Measurements from ENCODE around the gene PLSCR1. TPM values are rescaled to one million over a fixed set of nuclear protein-coding genes. Genes with fewer than 3 reads are reported as not detected.

Gene PLSCR1, protein sequence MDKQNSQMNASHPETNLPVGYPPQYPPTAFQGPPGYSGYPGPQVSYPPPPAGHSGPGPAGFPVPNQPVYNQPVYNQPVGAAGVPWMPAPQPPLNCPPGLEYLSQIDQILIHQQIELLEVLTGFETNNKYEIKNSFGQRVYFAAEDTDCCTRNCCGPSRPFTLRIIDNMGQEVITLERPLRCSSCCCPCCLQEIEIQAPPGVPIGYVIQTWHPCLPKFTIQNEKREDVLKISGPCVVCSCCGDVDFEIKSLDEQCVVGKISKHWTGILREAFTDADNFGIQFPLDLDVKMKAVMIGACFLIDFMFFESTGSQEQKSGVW
- 213 TPM for total RNA-seq (2013)
- polyA plus RNA-seq (100 to 1,000 TPM; 103 to 221 (median 127) TPM), polyA minus RNA-seq (61.7 and 118 TPM in 2 replicates), total RNA-seq (65.8 to 703 (median 150) reads per million in 11 experiments)

- H2AFZ ChIP-seq (ENCODE audit: insufficient read depth, low read depth, low read length, poor library complexity, severe bottlenecking), result peak within 1 kb of the TSS; percentile 42
- no peaks in the 10 kb centered on the region for H3K9me3 ChIP-seq (replicated peaks in 1 of 2; ENCODE audit: control insufficient read depth in 1 of 2, insufficient read depth in 1 of 2, low read length in 2 of 2)
- TF ChIP-seq, protein P1, sequence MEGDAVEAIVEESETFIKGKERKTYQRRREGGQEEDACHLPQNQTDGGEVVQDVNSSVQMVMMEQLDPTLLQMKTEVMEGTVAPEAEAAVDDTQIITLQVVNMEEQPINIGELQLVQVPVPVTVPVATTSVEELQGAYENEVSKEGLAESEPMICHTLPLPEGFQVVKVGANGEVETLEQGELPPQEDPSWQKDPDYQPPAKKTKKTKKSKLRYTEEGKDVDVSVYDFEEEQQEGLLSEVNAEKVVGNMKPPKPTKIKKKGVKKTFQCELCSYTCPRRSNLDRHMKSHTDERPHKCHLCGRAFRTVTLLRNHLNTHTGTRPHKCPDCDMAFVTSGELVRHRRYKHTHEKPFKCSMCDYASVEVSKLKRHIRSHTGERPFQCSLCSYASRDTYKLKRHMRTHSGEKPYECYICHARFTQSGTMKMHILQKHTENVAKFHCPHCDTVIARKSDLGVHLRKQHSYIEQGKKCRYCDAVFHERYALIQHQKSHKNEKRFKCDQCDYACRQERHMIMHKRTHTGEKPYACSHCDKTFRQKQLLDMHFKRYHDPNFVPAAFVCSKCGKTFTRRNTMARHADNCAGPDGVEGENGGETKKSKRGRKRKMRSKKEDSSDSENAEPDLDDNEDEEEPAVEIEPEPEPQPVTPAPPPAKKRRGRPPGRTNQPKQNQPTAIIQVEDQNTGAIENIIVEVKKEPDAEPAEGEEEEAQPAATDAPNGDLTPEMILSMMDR (IDR thresholded peaks at IDR 0.05), result no peak
- WGBS (ENCODE audit: insufficient coverage), result under 1% methylated on average over 36 of the region's 51 CpGs
- H3K27me3 Mint-ChIP-seq (ENCODE audit: low read depth in 3 of 3), result peaks cover 0 to 2% (median 0%) of the 10 kb centered on the region in 3 donors
- peak; percentile 97 to 98 (median 98) for DNase-seq
- no peaks in the 10 kb centered on the region for H3K27me3 ChIP-seq (ENCODE audit: control insufficient read depth in 2 of 2, insufficient read depth in 2 of 2, low read length in 2 of 2)
- peak within 1 kb of the TSS; percentile 93 for H3K9ac ChIP-seq (ENCODE audit: insufficient read depth, low read length, poor library complexity, severe bottlenecking)
- peaks cover 16% of the 10 kb centered on the region for H4K20me1 ChIP-seq (ENCODE audit: insufficient read depth, low read length)
- H3K4me3 ChIP-seq (replicated peaks in 1 of 3; ENCODE audit: low read depth in 2 of 3, low read length in 3 of 3), result peak within 1 kb of the TSS; percentile 62 to 95 (median 93)
- peaks cover 50% of the 10 kb centered on the region for H3K79me2 ChIP-seq (ENCODE audit: insufficient read depth, low read length)
- H3K4me1 ChIP-seq (ENCODE audit: control insufficient read depth in 1 of 2, insufficient read depth in 2 of 2, low read length in 2 of 2), result peaks cover 46 to 50% of the 10 kb centered on the region in 2 donors
- H3K9me3 Mint-ChIP-seq, result no peaks in the 10 kb centered on the region
- H3K36me3 ChIP-seq (replicated peaks in 1 of 2; ENCODE audit: control insufficient read depth in 1 of 2, insufficient read depth in 2 of 2, low read length in 2 of 2), result peaks cover 0 to 2% of the 10 kb centered on the region in 2 donors
- intact Hi-C loops (cut with micrococcal nuclease), result loop anchor here in 1 of 2 donors (1.0 kb wide), 1 partner anchor 38 kb away; no protein-coding TSS in a partner anchor
- H3K27ac Mint-ChIP-seq, result peak within 1 kb of the TSS; percentile 95 to 99 (median 97)
- peaks cover 44% of the 10 kb centered on the region for H3K4me1 Mint-ChIP-seq
- peaks cover 14 to 27% of the 10 kb centered on the region in 2 donors for H3K36me3 Mint-ChIP-seq
- H3K27ac ChIP-seq (ENCODE audit: low read depth in 1 of 2, low read length in 2 of 2), result peak within 1 kb of the TSS; percentile 93 to 100
- H3K4me3 Mint-ChIP-seq, result peak within 1 kb of the TSS; percentile 93 to 99
- peak within 1 kb of the TSS; percentile 89 for H3K4me2 ChIP-seq (replicated peaks; ENCODE audit: extremely low read depth, low read length, poor library complexity, severe bottlenecking)
Observed at GRCh38 chr3:146544002-146544928, at the start of gene PLSCR1. PLSCR1 (minus strand) TSS chr3:146544607; CDS start chr3:146536552, 8,055 bp downstream.

GRCh38 chr3:146593776-146594175, 49.4 kb upstream of the PLSCR1 start:
- Histone ChIP-seq H4K20me1 (ENCODE audit: insufficient read depth, low read length) (no peaks in the 10 kb centered on the region), H3K79me2 (ENCODE audit: insufficient read depth, low read length) (no peaks in the 10 kb centered on the region), H2AFZ (ENCODE audit: insufficient read depth, low read depth, low read length, poor library complexity, severe bottlenecking) (no peak overlapping the region), H3K27me3 (ENCODE audit: control insufficient read depth in 2 of 2, insufficient read depth in 2 of 2, low read length in 2 of 2) (no peaks in the 10 kb centered on the region), H3K27ac (ENCODE audit: low read depth in 1 of 2, low read length in 2 of 2) (no peak overlapping the region), H3K4me3 (replicated peaks in 1 of 3; ENCODE audit: low read depth in 2 of 3, low read length in 3 of 3) (no peak overlapping the region), H3K4me2 (replicated peaks; ENCODE audit: extremely low read depth, low read length, poor library complexity, severe bottlenecking) (no peak overlapping the region), H3K4me1 (ENCODE audit: control insufficient read depth in 1 of 2, insufficient read depth in 2 of 2, low read length in 2 of 2) (no peaks in the 10 kb centered on the region), H3K36me3 (replicated peaks in 1 of 2; ENCODE audit: control insufficient read depth in 1 of 2, insufficient read depth in 2 of 2, low read length in 2 of 2) (no peaks in the 10 kb centered on the region), H3K9ac (ENCODE audit: insufficient read depth, low read length, poor library complexity, severe bottlenecking) (no peak overlapping the region), H3K9me3 (replicated peaks in 1 of 2; ENCODE audit: control insufficient read depth in 1 of 2, insufficient read depth in 1 of 2, low read length in 2 of 2) (no peaks in the 10 kb centered on the region)
- intact Hi-C loops (cut with micrococcal nuclease), result no loop called here
- Mint-ChIP-seq H3K36me3 (no peaks in the 10 kb centered on the region), H3K4me1 (no peaks in the 10 kb centered on the region), H3K9me3 (no peaks in the 10 kb centered on the region), H3K4me3 (no peak overlapping the region), H3K27ac (no peak overlapping the region), H3K27me3 (ENCODE audit: low read depth in 3 of 3) (no peaks in the 10 kb centered on the region)
- TF ChIP-seq, protein P1 (IDR thresholded peaks at IDR 0.05), result no peak
- no CpG with 5 or more reads among the region's 3 CpGs for WGBS (ENCODE audit: insufficient coverage)
- no peak for DNase-seq
